ENCODE results near the gene HPS6.
A peak's percentile ranks its signal among the peaks of the same experiment; 100 is the strongest.

Gene HPS6

DNA sequence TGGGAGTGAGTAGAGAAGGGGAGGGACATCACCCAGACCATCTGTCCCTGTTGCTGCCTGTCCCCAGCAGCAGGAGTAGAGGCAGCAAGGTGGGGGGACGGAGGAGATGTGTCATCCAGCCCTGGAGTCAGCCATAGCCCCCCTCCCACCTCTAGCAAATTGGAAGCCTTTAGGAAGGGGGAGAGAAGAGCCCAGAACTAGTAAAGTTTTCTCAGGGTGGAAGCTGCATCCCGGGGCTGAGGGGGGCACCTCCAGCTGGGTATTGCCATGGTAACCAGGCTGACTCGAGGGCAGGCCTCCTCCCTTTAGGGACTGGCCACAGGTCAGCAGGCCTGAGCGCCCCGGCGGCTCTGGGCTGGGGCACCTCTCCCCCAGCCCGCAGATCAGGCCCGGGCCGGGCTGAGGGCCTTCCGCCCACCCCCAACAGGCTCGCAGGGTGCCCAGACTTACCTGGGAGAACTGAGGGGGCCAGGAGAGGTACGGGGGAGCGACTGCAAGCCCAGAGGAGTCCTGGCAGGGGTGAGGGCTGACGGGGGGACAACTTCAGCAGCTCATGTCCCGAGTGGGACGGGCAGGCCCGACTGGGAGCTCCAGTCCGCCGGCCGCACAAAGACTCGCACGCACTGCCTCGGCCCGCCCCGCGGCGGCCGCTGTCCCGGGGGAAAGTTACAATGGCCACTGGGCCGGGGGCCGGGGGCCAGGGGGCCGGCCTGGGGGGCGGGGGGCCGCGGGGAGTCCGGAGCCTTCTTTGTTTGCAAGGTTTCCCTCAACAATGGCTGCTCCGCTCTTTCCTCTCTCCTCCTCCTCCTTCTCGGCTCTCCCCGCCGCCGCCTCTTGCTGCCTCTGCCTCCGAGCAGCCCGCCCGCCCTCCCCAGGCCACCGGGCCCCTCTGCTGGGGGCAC is 49.1 kb downstream of the HPS6 start:
- Mint-ChIP-seq H3K27me3 (ENCODE audit: low read depth) (no peaks in the 10 kb centered on the region), H3K27ac (peak overlapping the region; percentile 95 to 99 (median 96)), H3K4me1 (peaks cover 62% of the 10 kb centered on the region), H3K36me3 (ENCODE audit: low read depth) (peaks cover 33% of the 10 kb centered on the region), H3K9me3 (no peaks in the 10 kb centered on the region), H3K4me3 (peak overlapping the region; percentile 92 to 98 (median 97))
- TF ChIP-seq, protein P1, sequence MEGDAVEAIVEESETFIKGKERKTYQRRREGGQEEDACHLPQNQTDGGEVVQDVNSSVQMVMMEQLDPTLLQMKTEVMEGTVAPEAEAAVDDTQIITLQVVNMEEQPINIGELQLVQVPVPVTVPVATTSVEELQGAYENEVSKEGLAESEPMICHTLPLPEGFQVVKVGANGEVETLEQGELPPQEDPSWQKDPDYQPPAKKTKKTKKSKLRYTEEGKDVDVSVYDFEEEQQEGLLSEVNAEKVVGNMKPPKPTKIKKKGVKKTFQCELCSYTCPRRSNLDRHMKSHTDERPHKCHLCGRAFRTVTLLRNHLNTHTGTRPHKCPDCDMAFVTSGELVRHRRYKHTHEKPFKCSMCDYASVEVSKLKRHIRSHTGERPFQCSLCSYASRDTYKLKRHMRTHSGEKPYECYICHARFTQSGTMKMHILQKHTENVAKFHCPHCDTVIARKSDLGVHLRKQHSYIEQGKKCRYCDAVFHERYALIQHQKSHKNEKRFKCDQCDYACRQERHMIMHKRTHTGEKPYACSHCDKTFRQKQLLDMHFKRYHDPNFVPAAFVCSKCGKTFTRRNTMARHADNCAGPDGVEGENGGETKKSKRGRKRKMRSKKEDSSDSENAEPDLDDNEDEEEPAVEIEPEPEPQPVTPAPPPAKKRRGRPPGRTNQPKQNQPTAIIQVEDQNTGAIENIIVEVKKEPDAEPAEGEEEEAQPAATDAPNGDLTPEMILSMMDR (IDR thresholded peaks at IDR 0.05; ENCODE audit: unreplicated experiment in 3 of 3), result no peak

GRCh38 chr10:102114861-102115618 is 49.9 kb downstream of the HPS6 start:
- TF ChIP-seq, protein P1 (IDR thresholded peaks at IDR 0.05; ENCODE audit: unreplicated experiment in 3 of 3), result no peak
- Mint-ChIP-seq H3K9me3 (no peaks in the 10 kb centered on the region), H3K4me1 (peaks cover 65% of the 10 kb centered on the region), H3K36me3 (ENCODE audit: low read depth) (peaks cover 25% of the 10 kb centered on the region), H3K27me3 (ENCODE audit: low read depth) (no peaks in the 10 kb centered on the region), H3K4me3 (peak overlapping the region; percentile 92 to 98 (median 97)), H3K27ac (peak overlapping the region; percentile 95 to 99 (median 96))

DNA sequence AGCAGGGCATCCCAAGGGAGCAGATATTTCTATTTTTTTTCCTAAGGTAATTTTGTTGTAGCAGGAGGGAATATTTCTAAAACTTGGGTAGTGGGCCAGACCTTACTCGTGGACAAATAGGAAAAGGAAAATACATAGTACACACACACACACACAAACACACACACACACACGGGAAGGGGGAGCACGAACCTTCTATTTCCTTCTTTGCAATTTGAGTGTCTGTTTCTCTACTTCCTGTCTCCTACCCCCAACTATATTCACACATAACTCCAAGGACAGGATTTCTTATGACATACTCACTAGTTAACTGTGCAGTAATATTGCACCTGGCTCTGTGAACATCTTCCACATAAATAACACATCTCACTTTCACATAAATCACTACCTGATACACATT is 50.6 kb downstream of the HPS6 start:
- peaks cover 18% of the 10 kb centered on the region for H3K36me3 Mint-ChIP-seq (ENCODE audit: low read depth)
- no peaks in the 10 kb centered on the region for H3K9me3 Mint-ChIP-seq
- H3K4me3 Mint-ChIP-seq, result peak overlapping the region; percentile 92 to 98 (median 97)
- H3K27me3 Mint-ChIP-seq (ENCODE audit: low read depth), result no peaks in the 10 kb centered on the region
- TF ChIP-seq, protein P1 (IDR thresholded peaks at IDR 0.05; ENCODE audit: unreplicated experiment in 3 of 3), result no peak
- H3K27ac Mint-ChIP-seq, result peak overlapping the region; percentile 95 to 99 (median 96)
- H3K4me1 Mint-ChIP-seq, result peaks cover 65% of the 10 kb centered on the region

DNA sequence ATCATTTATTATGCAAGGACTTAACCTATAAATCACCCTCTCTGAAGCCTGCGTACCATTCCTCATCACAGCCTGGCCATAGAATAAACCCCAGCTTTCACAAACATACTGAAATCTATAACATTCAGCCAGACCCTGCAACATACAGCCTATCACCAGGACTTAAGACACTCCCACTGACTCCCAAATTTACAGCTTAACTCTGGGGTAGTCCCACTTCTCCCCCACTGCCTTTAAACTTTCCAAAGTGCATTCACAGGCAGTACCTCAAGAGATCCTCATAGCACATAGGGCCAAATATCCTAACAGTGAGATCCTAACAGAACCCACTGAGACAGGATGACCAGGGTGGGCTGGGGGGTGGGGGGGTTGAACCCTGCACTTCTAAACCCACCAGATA is 51.5 kb downstream of the HPS6 start:
- no peaks in the 10 kb centered on the region for H3K27me3 Mint-ChIP-seq (ENCODE audit: low read depth)
- H3K4me3 Mint-ChIP-seq, result peak overlapping the region; percentile 92 to 98 (median 97)
- H3K4me1 Mint-ChIP-seq, result peaks cover 72% of the 10 kb centered on the region
- H3K9me3 Mint-ChIP-seq, result no peaks in the 10 kb centered on the region
- peaks cover 12% of the 10 kb centered on the region for H3K36me3 Mint-ChIP-seq (ENCODE audit: low read depth)
- TF ChIP-seq, protein P1 (IDR thresholded peaks at IDR 0.05; ENCODE audit: unreplicated experiment in 3 of 3), result no peak
- peak overlapping the region; percentile 95 to 99 (median 96) for H3K27ac Mint-ChIP-seq

Data from nephron (organoid).